Measurements from ENCODE around the gene SUMF1.
A peak's percentile ranks its signal among the peaks of the same experiment; 100 is the strongest.

Gene SUMF1

DNA sequence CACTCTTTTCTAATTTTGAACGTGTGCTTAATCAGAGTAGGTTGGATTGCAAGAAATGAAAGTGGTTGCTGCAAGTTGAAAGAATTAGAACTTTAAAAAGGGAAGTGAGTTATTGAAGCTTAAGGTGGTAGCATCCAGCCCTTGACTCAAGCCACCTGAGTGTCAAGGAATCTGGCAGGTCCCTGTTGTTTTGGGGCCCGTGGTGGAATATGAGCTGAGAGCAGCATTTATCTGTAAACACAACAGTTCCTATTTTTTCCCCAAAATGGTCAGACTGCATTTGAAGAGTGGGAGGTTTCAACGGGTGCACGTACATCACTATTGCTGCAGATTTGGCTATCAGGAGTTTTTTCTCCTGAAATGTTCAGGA, 27.8 kb upstream of the SUMF1 start:
- no peak for DNase-seq
- Histone ChIP-seq H3K4me3 (ENCODE audit: low read depth, low read length) (peak overlapping the region; percentile 81), H3K9me3 (no peaks in the 10 kb centered on the region), H3K4me1 (no peaks in the 10 kb centered on the region), H3K27me3 (no peaks in the 10 kb centered on the region), H3K36me3 (no peaks in the 10 kb centered on the region; the same call in none of the 2 replicates)
- TF ChIP-seq, protein P1, sequence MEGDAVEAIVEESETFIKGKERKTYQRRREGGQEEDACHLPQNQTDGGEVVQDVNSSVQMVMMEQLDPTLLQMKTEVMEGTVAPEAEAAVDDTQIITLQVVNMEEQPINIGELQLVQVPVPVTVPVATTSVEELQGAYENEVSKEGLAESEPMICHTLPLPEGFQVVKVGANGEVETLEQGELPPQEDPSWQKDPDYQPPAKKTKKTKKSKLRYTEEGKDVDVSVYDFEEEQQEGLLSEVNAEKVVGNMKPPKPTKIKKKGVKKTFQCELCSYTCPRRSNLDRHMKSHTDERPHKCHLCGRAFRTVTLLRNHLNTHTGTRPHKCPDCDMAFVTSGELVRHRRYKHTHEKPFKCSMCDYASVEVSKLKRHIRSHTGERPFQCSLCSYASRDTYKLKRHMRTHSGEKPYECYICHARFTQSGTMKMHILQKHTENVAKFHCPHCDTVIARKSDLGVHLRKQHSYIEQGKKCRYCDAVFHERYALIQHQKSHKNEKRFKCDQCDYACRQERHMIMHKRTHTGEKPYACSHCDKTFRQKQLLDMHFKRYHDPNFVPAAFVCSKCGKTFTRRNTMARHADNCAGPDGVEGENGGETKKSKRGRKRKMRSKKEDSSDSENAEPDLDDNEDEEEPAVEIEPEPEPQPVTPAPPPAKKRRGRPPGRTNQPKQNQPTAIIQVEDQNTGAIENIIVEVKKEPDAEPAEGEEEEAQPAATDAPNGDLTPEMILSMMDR (IDR thresholded peaks at IDR 0.05; ENCODE audit: low read depth, low read length): no peak

DNA sequence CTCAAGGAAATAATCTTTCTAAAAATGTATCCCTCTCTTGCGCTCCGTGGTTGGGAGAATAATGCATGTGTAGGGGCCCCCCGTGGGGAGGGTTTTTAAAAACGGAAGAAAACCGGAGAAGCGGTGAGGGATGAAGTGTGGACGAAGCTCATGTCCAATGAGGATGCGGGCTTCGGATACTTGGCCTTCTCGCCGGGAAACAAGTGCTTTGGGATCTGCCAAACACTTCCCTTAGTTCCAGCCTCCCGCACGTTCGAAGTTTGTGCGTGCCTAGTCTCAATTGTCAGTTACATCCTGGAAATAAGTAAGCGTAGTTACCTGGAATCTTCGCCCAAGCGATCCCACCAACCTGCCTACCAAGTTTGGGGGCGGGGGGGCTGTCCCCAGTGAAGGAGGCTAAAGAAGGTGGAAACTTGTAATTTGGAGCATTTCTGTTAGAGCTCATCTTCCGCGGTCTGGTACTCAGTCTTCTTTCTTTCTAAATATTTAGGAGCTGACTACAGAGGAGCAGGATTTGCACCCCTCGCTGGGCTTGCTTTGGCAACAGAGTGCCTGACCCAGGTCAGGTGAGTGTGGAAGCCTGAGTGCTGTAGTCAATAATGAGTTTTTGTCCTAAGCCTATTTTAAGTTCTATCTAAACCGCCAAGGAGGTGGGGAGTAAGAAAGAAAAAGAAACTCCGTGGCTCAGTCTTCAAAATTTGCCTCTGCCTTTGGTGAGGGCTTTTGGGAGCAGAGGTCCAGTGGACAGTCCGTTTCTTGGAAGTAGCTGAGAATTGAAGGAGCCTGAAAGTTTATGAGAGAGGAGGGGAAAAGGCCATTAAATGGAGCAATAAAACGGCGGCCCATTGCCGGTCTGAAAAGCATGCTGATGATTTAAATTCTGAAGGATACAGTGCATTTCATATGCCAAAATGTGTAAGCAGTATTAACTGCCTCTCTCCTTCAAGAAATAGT, 27.1 kb upstream of the SUMF1 start:
- DNase-seq: no peak
- Histone ChIP-seq H3K4me1 (no peaks in the 10 kb centered on the region), H3K4me3 (ENCODE audit: low read depth, low read length) (peak overlapping the region; percentile 81), H3K27me3 (no peaks in the 10 kb centered on the region), H3K9me3 (no peaks in the 10 kb centered on the region), H3K36me3 (no peaks in the 10 kb centered on the region; the same call in none of the 2 replicates)
- TF ChIP-seq, protein P1 (IDR thresholded peaks at IDR 0.05; ENCODE audit: low read depth, low read length): no peak

DNA sequence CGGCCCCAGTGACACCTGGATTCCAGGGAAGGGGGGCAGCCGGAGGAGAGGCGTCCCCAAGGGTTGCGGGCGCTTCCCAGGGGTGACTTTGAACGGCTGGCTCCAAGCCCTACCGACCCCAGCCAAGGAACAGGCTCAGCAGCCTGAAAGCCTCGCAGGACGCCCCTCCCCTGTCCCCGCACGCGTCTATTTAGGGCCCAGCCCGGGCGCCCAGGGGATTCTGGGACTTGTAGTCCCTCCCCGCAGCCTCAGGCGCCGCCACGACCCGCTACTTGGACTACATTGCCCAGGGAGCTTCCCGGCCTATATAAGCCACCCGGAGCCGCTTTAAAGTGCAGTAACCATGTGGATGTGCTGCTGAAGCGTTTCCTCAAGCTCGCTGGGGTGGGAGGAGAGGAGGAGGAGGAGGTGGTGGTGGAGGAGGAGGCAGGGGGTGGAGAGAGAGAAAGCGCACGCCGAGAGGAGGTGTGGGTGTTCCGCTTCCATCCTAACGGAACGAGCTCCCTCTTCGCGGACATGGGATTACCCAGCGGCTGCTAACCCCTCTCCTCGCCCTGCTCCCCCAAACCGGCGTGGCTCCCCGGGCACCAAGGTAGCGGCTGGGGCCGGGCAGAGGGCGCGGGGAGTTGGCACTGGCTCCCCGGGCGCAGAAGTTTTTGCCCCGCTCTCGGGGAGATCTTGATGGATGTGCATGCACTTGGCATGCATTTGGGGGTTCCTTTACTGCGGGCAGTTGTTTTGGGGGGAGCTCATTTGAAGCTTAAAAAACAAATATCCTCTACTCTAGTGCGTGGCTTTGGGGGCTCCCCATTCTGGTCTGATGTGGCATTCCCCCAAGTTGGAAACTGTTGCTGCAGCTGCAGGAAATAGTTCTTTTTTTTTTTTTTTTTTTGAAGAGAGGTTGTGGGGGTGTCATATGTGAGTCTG, 26.2 kb upstream of the SUMF1 start, which contains the start of gene ITPR1:
Gene ITPR1 (plus strand): TSS at position 335 of the 927 bp plus-strand sequence. CDS start 23,144 bp downstream, outside the sequence.
- no peaks in the 10 kb centered on the region for H3K4me1 ChIP-seq
- TF ChIP-seq, protein P1 (IDR thresholded peaks at IDR 0.05; ENCODE audit: low read depth, low read length): no peak
- H3K9me3 ChIP-seq: no peaks in the 10 kb centered on the region

DNA sequence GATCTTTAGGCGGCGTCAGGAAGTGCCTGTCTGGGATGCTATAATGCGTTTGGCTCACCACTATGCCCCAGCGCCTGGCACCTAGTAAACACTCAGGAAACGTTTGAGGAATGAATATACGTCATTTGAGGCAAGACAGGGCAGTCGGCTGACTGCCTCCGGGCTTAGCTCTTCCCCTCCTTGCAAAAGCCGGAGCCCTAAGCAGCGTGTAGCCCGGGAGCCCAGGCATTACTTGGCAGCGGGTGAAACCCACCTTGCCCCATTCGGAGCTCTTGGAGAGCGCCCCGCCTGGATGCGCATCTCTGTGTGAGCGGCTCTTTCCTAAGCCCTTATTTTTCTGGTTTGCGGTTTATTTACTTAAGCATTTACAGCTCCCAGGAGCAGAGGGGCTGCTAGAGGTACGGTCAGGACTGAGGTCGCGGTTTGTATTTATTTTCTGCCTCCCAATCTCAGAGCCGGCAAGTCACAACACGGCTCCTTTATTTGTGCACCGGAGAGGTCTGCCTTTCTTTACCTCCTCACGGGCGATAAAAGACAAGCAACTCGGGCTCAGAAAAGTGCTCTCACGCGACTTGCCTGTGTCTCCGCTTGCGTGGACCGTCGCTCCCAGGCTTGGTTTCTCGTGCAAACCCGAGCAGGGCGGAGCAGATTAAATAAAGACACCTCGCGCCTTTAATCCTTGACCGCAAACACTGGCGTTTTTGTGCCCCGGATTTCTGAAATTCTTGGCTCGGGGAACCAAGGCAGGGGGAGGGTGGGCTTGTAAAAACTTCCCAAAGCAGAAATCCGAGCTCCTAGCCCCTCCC, 25.3 kb upstream of the SUMF1 start:
- Histone ChIP-seq H3K9me3 (no peaks in the 10 kb centered on the region), H3K36me3 (no peaks in the 10 kb centered on the region; the same call in none of the 2 replicates), H3K4me3 (ENCODE audit: low read depth, low read length) (peak overlapping the region; percentile 81), H3K27me3 (no peaks in the 10 kb centered on the region), H3K4me1 (no peaks in the 10 kb centered on the region)
- TF ChIP-seq, protein P1 (IDR thresholded peaks at IDR 0.05; ENCODE audit: low read depth, low read length): no peak
- DNase-seq: peak; percentile 57

More for the DNA sequence above, 26.2 kb upstream of the SUMF1 start, which contains the start of gene ITPR1:
- Histone ChIP-seq H3K4me3 (ENCODE audit: low read depth, low read length) (peak within 1 kb of the TSS; percentile 81), H3K27me3 (no peaks in the 10 kb centered on the region), H3K36me3 (no peaks in the 10 kb centered on the region; the same call in none of the 2 replicates)
- peak; percentile 96 for DNase-seq

DNA sequence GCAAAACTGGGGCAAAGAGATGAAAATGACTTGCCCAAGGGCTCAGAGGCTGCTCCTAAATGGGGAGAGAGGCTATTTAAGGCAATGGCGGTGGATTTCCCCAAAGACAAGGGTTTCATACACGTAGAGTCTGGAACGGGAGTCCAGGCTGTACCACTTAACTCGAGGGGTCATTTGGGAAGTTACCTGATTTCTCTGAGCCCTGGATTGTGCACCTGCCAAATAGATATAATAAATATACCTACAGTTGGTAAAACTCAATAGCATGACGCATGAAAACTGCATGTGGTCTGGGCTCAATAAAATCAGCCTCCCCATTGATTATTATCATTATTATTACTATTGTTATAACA, 24.8 kb upstream of the SUMF1 start:
- no peaks in the 10 kb centered on the region for H3K9me3 ChIP-seq
- H3K27me3 ChIP-seq: no peaks in the 10 kb centered on the region
- peak overlapping the region; percentile 81 for H3K4me3 ChIP-seq (ENCODE audit: low read depth, low read length)
- H3K36me3 ChIP-seq: no peaks in the 10 kb centered on the region; the same call in 1 of the 2 replicates
- DNase-seq: no peak
- no peaks in the 10 kb centered on the region for H3K4me1 ChIP-seq
- TF ChIP-seq, protein P1 (IDR thresholded peaks at IDR 0.05; ENCODE audit: low read depth, low read length): no peak
